Neuronal stem cell (in vitro differentiated cells): ENCODE measurements around the gene CARHSP1.
"Not testable (repeated sequence)": the region's sequence is repeated elsewhere in the genome, so short reads cannot be mapped to it uniquely, and the experiment has no call there.

Source experiments
- DNase-seq: peaks from one replicate; pipeline ENCODE4 v3.0.0-alpha.2; 2013; ENCODE audit warnings: low spot score
- H2AFZ ChIP-seq: one replicate; pipeline ENCODE4 v1.6.1; 2013; ENCODE audit warnings: mild to moderate bottlenecking, low read length, inconsistent platforms
- H2AK5ac ChIP-seq: 2 replicates; pipeline ENCODE4 v1.6.1; 2013; ENCODE audit warnings: low read depth, mild to moderate bottlenecking, inconsistent platforms, low read length, moderate library complexity, mixed read lengths
- H2BK120ac ChIP-seq: 2 replicates; pipeline ENCODE4 v1.6.1; 2013; ENCODE audit warnings: low read depth, mild to moderate bottlenecking, inconsistent platforms, low read length, moderate library complexity, mixed read lengths
- H2BK12ac ChIP-seq: one replicate; pipeline ENCODE4 v1.6.1; 2013; ENCODE audit warnings: low read length, inconsistent platforms
- H2BK15ac ChIP-seq: 2 replicates; pipeline ENCODE4 v1.6.1; 2013; ENCODE audit warnings: mild to moderate bottlenecking, low read length, inconsistent platforms, mixed read lengths
- H2BK5ac ChIP-seq: one replicate; pipeline ENCODE4 v1.6.1; 2013; ENCODE audit warnings: inconsistent platforms, mild to moderate bottlenecking, low read length, moderate library complexity
- H3K14ac ChIP-seq: one replicate; pipeline ENCODE4 v1.6.1; 2013; ENCODE audit warnings: low read length, inconsistent platforms
- H3K18ac ChIP-seq: 2 replicates; pipeline ENCODE4 v1.6.1; 2013; ENCODE audit warnings: low read length, inconsistent platforms
- H3K23ac ChIP-seq: 2 replicates; pipeline ENCODE4 v1.6.1; 2013; ENCODE audit warnings: low read depth, mild to moderate bottlenecking, mixed read lengths, low read length, inconsistent platforms; ENCODE audit not compliant: poor library complexity
- H3K27ac ChIP-seq: replicated peaks from 3 replicates; pipeline ENCODE4 v1.5.1; 2013; ENCODE audit warnings: low read length, inconsistent platforms
- H3K27me3 ChIP-seq, 3 experiments: 2 replicates each; pipeline ENCODE4 v1.6.1; 2013; ENCODE audit warnings: low read length in 3 of 3, mild to moderate bottlenecking in 2 of 3, inconsistent platforms in 1 of 3, low read depth in 1 of 3, mixed read lengths in 1 of 3, moderate library complexity in 1 of 3; ENCODE audit not compliant: control insufficient read depth in 3 of 3, insufficient read depth in 3 of 3
- H3K36me3 ChIP-seq, 2 donors: replicated peaks in 1 of 2; 2 replicates each; pipeline ENCODE4 v1.6.1; 2013; ENCODE audit warnings: low read length in 2 of 2; ENCODE audit not compliant: control insufficient read depth in 2 of 2, insufficient read depth in 2 of 2
- H3K4ac ChIP-seq: 2 replicates; pipeline ENCODE4 v1.6.1; 2013; ENCODE audit warnings: inconsistent platforms, mild to moderate bottlenecking, low read length, moderate library complexity
- H3K4me1 ChIP-seq, 2 donors: 1 replicate in 1 of 2; 2 replicates in 1 of 2; pipeline ENCODE4 v1.6.1; 2013; ENCODE audit warnings: low read length in 2 of 2, low read depth in 1 of 2; ENCODE audit not compliant: control insufficient read depth in 2 of 2, insufficient read depth in 1 of 2
- H3K4me2 ChIP-seq: one replicate; pipeline ENCODE4 v1.6.1; 2013; ENCODE audit warnings: mild to moderate bottlenecking, low read length, inconsistent platforms; ENCODE audit not compliant: insufficient read depth, poor library complexity, severe bottlenecking
- H3K4me3 ChIP-seq, 2 donors: 2 replicates each; pipeline ENCODE4 v1.5.1; 2013; ENCODE audit warnings: low read length in 2 of 2, mild to moderate bottlenecking in 2 of 2, inconsistent platforms in 1 of 2, moderate library complexity in 1 of 2
- H3K79me1 ChIP-seq: one replicate; pipeline ENCODE4 v1.6.1; 2013; ENCODE audit warnings: low read depth, mild to moderate bottlenecking, inconsistent platforms, low read length, moderate library complexity
- H3K9ac ChIP-seq: one replicate; pipeline ENCODE4 v1.6.1; 2013; ENCODE audit warnings: mild to moderate bottlenecking, low read depth, low read length, inconsistent platforms; ENCODE audit not compliant: poor library complexity
- H3K9me3 ChIP-seq, 2 donors: replicated peaks in 1 of 2; 2 replicates each; pipeline versions ENCODE3 to v1.6.1; 2013; ENCODE audit warnings: low read length in 2 of 2, mild to moderate bottlenecking in 2 of 2, inconsistent platforms in 1 of 2, low read depth in 1 of 2, mixed read lengths in 1 of 2, moderate library complexity in 1 of 2; ENCODE audit not compliant: control insufficient read depth in 2 of 2, insufficient read depth in 1 of 2
- H4K8ac ChIP-seq: one replicate; pipeline ENCODE4 v1.6.1; 2013; ENCODE audit warnings: low read depth, mild to moderate bottlenecking, inconsistent platforms, low read length, moderate library complexity
- H4K91ac ChIP-seq: one replicate; pipeline ENCODE4 v1.6.1; 2013; ENCODE audit warnings: low read length, low read depth, mild to moderate bottlenecking, inconsistent platforms; ENCODE audit not compliant: poor library complexity
- WGBS, 2 donors: extraction: QIAGEN DNeasy Blood & Tissue Kit; methylation state at CpG; one replicate each; pipeline ENCODE4 v1.1.7; 2013; ENCODE audit warnings: missing lambda C conversion rate in 2 of 2, mixed read lengths in 1 of 2; ENCODE audit not compliant: insufficient read length in 2 of 2, insufficient replicate concordance in 1 of 2; ENCODE audit errors: extremely low coverage in 2 of 2; 5-methylcytosine and 5-hydroxymethylcytosine counted together

The CARHSP1 gene

GRCh38 chr16:8874388-8874787 is 5.6 kb upstream of the CARHSP1 start:
- H3K9me3 ChIP-seq, result no peaks in the 10 kb centered on the region
- no peak overlapping the region for H2AK5ac ChIP-seq
- no peaks in the 10 kb centered on the region for H3K27me3 ChIP-seq
- H3K4me1 ChIP-seq, result peaks cover 2 to 8% of the 10 kb centered on the region in 2 donors
- H3K27ac ChIP-seq, result no peak overlapping the region
- WGBS, 2 donors, result no CpG with 5 or more reads among the region's 6 CpGs
- no peak overlapping the region for H3K4me3 ChIP-seq
- H3K18ac ChIP-seq, result no peak overlapping the region
- H3K23ac ChIP-seq, result no peak overlapping the region
- no peak for DNase-seq
- H2BK5ac ChIP-seq, result no peak overlapping the region
- H2BK12ac ChIP-seq, result no peak overlapping the region
- H3K14ac ChIP-seq, result no peak overlapping the region
- H4K8ac ChIP-seq, result no peak overlapping the region
- no peak overlapping the region for H2BK15ac ChIP-seq
- H2BK120ac ChIP-seq, result no peak overlapping the region
- H3K4ac ChIP-seq, result no peak overlapping the region
- no peaks in the 10 kb centered on the region for H3K36me3 ChIP-seq
- H3K79me1 ChIP-seq, result peaks cover 2% of the 10 kb centered on the region
- no peak overlapping the region for H2AFZ ChIP-seq
- no peak overlapping the region for H3K9ac ChIP-seq
- no peak overlapping the region for H4K91ac ChIP-seq
- H3K4me2 ChIP-seq, result no peak overlapping the region

GRCh38 chr16:8873866-8874195 is 5.0 kb upstream of the CARHSP1 start:
- H3K9me3 ChIP-seq, DNase-seq, H4K91ac ChIP-seq, H3K4me3 ChIP-seq, H2BK15ac ChIP-seq, H3K4ac ChIP-seq, H4K8ac ChIP-seq, H3K27ac ChIP-seq, H3K27me3 ChIP-seq, H2BK5ac ChIP-seq, H3K23ac ChIP-seq, H2AK5ac ChIP-seq, H3K18ac ChIP-seq, H2BK12ac ChIP-seq, H3K36me3 ChIP-seq, H3K79me1 ChIP-seq, H3K4me2 ChIP-seq, H3K14ac ChIP-seq, H2BK120ac ChIP-seq, H3K9ac ChIP-seq, H2AFZ ChIP-seq: not testable (repeated sequence)
- peaks cover 3 to 11% of the 10 kb centered on the region in 2 donors for H3K4me1 ChIP-seq
- no CpG with 5 or more reads among the region's 7 CpGs for WGBS, 2 donors

GRCh38 chr16:8872967-8873865 is 4.4 kb upstream of the CARHSP1 start:
- H3K27me3 ChIP-seq, result no peaks in the 10 kb centered on the region
- no peak overlapping the region for H3K18ac ChIP-seq
- H2BK12ac ChIP-seq, result no peak overlapping the region
- H2AFZ ChIP-seq, result no peak overlapping the region
- H2BK15ac ChIP-seq, result no peak overlapping the region
- no peak overlapping the region for H4K91ac ChIP-seq
- no peak overlapping the region for H3K4ac ChIP-seq
- H3K9me3 ChIP-seq, result no peaks in the 10 kb centered on the region
- H3K79me1 ChIP-seq, result peaks cover 2% of the 10 kb centered on the region
- no peak overlapping the region for H2BK120ac ChIP-seq
- no peak overlapping the region for H3K4me3 ChIP-seq
- no peaks in the 10 kb centered on the region for H3K36me3 ChIP-seq
- H2BK5ac ChIP-seq, result no peak overlapping the region
- H3K23ac ChIP-seq, result no peak overlapping the region
- H2AK5ac ChIP-seq, result no peak overlapping the region
- H3K4me2 ChIP-seq, result no peak overlapping the region
- peaks cover 3 to 11% of the 10 kb centered on the region in 2 donors for H3K4me1 ChIP-seq
- no peak overlapping the region for H3K9ac ChIP-seq
- H3K14ac ChIP-seq, result no peak overlapping the region
- no CpG with 5 or more reads among the region's 22 CpGs for WGBS, 2 donors
- H3K27ac ChIP-seq, result no peak overlapping the region
- no peak overlapping the region for H4K8ac ChIP-seq
- no peak for DNase-seq

GRCh38 chr16:8872071-8872470 is 3.3 kb upstream of the CARHSP1 start:
- no peak overlapping the region for H2BK120ac ChIP-seq
- H3K4me2 ChIP-seq, result no peak overlapping the region
- WGBS, 2 donors, result no CpG with 5 or more reads among the region's 5 CpGs
- no peak overlapping the region for H2BK5ac ChIP-seq
- no peak overlapping the region for H4K8ac ChIP-seq
- peaks cover 3 to 13% of the 10 kb centered on the region in 2 donors for H3K4me1 ChIP-seq
- no peak overlapping the region for H3K23ac ChIP-seq
- H3K27ac ChIP-seq, result no peak overlapping the region
- H3K14ac ChIP-seq, result no peak overlapping the region
- H3K9ac ChIP-seq, result peak overlapping the region; percentile 21
- H3K36me3 ChIP-seq, result no peaks in the 10 kb centered on the region
- no peaks in the 10 kb centered on the region for H3K27me3 ChIP-seq
- H3K79me1 ChIP-seq, result peaks cover 3% of the 10 kb centered on the region
- no peak overlapping the region for H2AK5ac ChIP-seq
- no peak overlapping the region for H3K4me3 ChIP-seq
- no peak overlapping the region for H2BK15ac ChIP-seq
- H3K18ac ChIP-seq, result no peak overlapping the region
- no peak overlapping the region for H2BK12ac ChIP-seq
- no peak overlapping the region for H3K4ac ChIP-seq
- H3K9me3 ChIP-seq, result no peaks in the 10 kb centered on the region
- DNase-seq, result no peak
- H4K91ac ChIP-seq, result no peak overlapping the region
- no peak overlapping the region for H2AFZ ChIP-seq
